ENCODE measurements around the gene EML4.

DNA sequence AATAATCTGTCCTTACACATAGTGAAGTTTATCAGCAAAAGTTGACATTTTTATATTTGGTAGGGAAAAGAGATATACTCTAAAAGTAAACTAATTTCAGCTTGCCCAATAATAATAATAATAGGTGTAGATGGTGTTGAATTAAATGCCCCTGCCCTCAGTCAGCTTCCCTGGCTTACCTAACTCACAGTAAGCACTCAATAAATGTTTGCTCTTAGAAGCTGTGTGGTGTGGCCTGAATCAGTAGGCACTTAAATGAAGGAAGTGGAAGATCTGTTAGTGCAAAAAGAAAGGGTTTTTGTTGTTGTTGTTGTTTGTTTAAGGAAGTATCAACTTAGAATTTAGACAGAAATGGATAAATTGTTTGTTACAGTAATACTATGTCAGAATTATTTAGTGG is 36.2 kb downstream of the EML4 start:
- TF ChIP-seq, protein P1, sequence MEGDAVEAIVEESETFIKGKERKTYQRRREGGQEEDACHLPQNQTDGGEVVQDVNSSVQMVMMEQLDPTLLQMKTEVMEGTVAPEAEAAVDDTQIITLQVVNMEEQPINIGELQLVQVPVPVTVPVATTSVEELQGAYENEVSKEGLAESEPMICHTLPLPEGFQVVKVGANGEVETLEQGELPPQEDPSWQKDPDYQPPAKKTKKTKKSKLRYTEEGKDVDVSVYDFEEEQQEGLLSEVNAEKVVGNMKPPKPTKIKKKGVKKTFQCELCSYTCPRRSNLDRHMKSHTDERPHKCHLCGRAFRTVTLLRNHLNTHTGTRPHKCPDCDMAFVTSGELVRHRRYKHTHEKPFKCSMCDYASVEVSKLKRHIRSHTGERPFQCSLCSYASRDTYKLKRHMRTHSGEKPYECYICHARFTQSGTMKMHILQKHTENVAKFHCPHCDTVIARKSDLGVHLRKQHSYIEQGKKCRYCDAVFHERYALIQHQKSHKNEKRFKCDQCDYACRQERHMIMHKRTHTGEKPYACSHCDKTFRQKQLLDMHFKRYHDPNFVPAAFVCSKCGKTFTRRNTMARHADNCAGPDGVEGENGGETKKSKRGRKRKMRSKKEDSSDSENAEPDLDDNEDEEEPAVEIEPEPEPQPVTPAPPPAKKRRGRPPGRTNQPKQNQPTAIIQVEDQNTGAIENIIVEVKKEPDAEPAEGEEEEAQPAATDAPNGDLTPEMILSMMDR (optimal IDR thresholded peaks at IDR 0.05 in 1 of 3, IDR thresholded peaks at IDR 0.05 in 1 of 3, conservative IDR thresholded peaks at IDR 0.05 in 1 of 3; ENCODE audit: extremely low read depth in 1 of 3, insufficient read depth in 2 of 3, low read length in 3 of 3), result no peak
- no peak for TF ChIP-seq EZH2 (IDR thresholded peaks at IDR 0.05; ENCODE audit: low read length)

Data from keratinocyte (primary cell).